Activated naive CD4-positive, alpha-beta T cell treated with anti-CD3 and anti-CD28 coated beads, Interleukin-2, amount 50 U/mL, for 24 hours (primary cell): ENCODE data around the gene ANKRD34A.
A peak's percentile ranks its signal among the peaks of the same experiment; 100 is the strongest.

Source experiments
- H3K27ac Mint-ChIP-seq: one replicate; pipeline ENCODE4 v1.8.0; 2021; ENCODE audit warnings: mild to moderate bottlenecking, mixed read lengths
- H3K27me3 Mint-ChIP-seq: one replicate; pipeline ENCODE4 v1.8.0; 2021; ENCODE audit warnings: mixed read lengths
- H3K36me3 Mint-ChIP-seq: one replicate; pipeline ENCODE4 v1.8.0; 2021; ENCODE audit warnings: mixed read lengths
- H3K4me1 Mint-ChIP-seq: one replicate; pipeline ENCODE4 v1.8.0; 2021; ENCODE audit warnings: mixed read lengths
- H3K4me3 Mint-ChIP-seq: one replicate; pipeline ENCODE4 v1.8.0; 2021; ENCODE audit warnings: mild to moderate bottlenecking, mixed read lengths
- H3K9me3 Mint-ChIP-seq: one replicate; pipeline ENCODE4 v1.8.0; 2021; ENCODE audit warnings: mixed read lengths

Gene ANKRD34A

DNA sequence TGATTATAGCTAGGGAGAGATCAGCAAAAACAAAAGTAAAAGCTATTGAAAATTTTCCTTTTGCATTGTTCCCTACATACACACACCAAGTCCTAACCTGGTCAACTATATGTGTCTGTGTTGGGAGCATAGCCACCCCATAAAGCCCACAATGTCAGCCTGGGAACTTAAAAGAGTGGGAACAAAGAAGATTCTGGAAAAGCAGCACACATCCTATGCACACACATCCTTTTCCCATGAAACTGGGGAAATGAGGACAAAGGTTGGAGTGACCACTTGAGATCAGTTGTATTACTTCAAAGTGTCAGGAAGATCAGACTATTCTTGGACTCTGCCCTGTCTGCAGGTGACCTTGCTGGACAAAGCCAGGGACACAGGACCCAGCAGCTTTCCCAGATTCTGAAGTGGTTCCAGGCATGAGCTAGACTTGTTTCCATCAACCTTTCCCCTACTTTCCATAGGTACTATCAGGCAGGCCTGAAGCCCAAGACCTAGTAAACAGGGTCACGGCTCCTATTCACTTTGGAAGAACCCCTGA, 16.2 kb upstream of the ANKRD34A start:
- no peaks in the 10 kb centered on the region for H3K9me3 Mint-ChIP-seq
- H3K27me3 Mint-ChIP-seq = no peaks in the 10 kb centered on the region
- no peak overlapping the region for H3K4me3 Mint-ChIP-seq
- no peak overlapping the region for H3K27ac Mint-ChIP-seq
- H3K36me3 Mint-ChIP-seq = no peaks in the 10 kb centered on the region
- H3K4me1 Mint-ChIP-seq = no peaks in the 10 kb centered on the region

DNA sequence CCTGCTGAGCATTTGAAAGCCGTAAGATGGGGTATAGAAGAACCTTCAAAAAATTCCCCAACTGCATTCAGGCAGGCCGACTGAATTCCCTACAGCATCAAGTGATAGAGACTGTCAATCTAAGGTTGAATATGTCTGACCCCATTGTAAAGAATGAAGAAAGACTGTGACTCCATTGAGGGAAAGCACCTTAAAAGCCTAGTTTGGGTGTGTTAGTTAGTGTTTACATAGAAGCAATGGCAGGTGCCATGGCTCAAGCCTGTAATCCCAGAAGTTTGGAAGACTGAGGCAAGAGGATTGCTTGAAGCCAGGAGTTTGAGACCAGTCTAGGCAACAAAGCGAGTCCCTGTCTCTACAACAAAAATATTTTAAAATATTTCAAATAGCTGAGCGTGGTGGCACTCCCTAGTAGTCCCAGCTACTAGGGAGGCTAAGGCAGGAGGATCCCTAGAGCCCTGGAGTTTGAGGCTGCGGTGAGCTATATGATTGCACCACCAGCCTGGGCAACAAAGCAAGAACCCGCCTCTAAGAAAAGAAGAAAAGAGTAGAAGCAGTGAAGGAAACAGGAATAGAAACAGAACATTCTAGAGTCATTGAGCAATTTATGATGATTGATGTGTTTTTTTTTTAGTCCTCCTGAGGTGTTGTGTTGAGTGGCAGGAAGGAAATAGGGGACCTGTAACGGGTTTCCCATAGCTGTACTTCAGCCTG, 15.5 kb upstream of the ANKRD34A start:
- Mint-ChIP-seq H3K27ac (no peak overlapping the region), H3K27me3 (no peaks in the 10 kb centered on the region), H3K36me3 (no peaks in the 10 kb centered on the region), H3K4me3 (no peak overlapping the region), H3K4me1 (peaks cover 6% of the 10 kb centered on the region), H3K9me3 (no peaks in the 10 kb centered on the region)

GRCh38 chr1:145978854-145979745, 14.7 kb upstream of the ANKRD34A start:
- no peak overlapping the region for H3K4me3 Mint-ChIP-seq
- H3K4me1 Mint-ChIP-seq = peaks cover 14% of the 10 kb centered on the region
- H3K27ac Mint-ChIP-seq = no peak overlapping the region
- no peaks in the 10 kb centered on the region for H3K9me3 Mint-ChIP-seq
- H3K27me3 Mint-ChIP-seq = no peaks in the 10 kb centered on the region
- H3K36me3 Mint-ChIP-seq = no peaks in the 10 kb centered on the region

DNA sequence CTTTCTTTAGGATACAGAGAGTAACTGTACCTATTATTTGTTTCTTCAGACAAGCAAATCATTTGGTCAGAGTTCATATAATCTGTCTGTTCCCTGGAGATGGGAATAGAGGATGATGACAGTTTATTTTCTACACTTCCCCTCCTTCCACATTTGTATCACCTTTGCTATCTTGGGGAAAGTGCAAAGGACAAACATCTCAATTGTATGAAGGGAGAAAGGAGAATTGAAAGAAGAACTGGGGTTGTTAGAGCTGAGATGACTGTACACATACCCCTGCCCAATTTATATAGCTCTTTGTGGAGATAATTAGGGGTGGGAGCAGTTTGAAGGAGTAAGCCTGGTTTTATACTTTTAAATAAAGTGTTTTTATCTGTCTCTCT, 14.1 kb upstream of the ANKRD34A start:
- Mint-ChIP-seq H3K9me3 (no peaks in the 10 kb centered on the region), H3K36me3 (no peaks in the 10 kb centered on the region), H3K4me3 (no peak overlapping the region), H3K4me1 (peaks cover 17% of the 10 kb centered on the region), H3K27ac (no peak overlapping the region), H3K27me3 (no peaks in the 10 kb centered on the region)

DNA sequence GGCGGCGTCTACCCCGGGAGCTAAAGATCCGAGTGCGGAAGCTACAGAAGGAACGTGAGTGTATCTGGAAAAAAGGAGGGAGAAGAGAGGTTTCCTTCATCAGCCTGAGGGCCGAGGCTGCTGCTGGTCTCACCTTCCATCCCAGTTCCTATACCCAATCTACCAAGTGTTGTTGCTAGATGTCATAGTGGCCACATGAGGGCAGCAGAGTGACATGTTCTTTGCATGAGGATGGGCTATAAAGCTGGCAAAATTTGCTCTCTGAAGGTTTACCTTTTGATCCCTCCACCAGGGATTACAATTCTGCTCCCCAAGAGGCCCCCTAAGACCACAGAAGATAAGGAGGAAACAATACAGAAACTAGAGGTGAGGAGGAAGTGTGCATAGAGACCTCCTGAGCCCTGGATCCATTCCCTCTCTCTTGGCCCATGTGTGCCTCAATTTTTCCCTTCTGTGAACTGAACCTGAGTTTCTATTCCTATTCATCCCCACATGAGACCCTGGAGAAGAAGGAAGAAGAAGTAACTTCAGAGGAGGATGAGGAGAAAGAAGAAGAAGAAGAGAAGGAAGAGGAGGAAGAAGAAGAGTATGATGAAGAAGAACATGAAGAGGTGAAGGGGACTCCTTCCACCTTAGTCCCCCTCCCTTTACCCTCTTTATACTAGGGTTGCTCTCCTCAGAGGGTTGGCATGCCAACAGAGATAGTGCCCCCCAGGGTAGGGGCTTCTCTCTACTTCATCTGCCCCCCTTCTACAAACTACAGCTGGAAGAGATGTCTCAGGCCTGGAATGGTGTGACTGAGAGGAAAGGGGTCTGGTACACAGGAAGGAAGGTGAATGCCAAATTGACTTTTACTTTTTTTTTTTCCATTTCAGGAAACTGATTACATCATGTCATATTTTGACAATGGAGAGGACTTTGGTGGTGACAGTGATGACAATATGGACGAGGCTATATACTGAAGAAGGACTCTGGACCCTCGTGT, 13.4 kb upstream of the ANKRD34A start:
- Mint-ChIP-seq H3K27me3 (no peaks in the 10 kb centered on the region), H3K9me3 (no peaks in the 10 kb centered on the region), H3K4me3 (no peak overlapping the region), H3K4me1 (peaks cover 24% of the 10 kb centered on the region), H3K27ac (no peak overlapping the region), H3K36me3 (no peaks in the 10 kb centered on the region)

- Mint-ChIP-seq H3K27me3 (no peaks in the 10 kb centered on the region), H3K4me1 (peaks cover 27% of the 10 kb centered on the region), H3K9me3 (no peaks in the 10 kb centered on the region), H3K36me3 (no peaks in the 10 kb centered on the region), H3K4me3 (no peak overlapping the region), H3K27ac (no peak overlapping the region)
Measured at GRCh38 chr1:145977016-145977415, 12.6 kb upstream of the ANKRD34A start.

DNA sequence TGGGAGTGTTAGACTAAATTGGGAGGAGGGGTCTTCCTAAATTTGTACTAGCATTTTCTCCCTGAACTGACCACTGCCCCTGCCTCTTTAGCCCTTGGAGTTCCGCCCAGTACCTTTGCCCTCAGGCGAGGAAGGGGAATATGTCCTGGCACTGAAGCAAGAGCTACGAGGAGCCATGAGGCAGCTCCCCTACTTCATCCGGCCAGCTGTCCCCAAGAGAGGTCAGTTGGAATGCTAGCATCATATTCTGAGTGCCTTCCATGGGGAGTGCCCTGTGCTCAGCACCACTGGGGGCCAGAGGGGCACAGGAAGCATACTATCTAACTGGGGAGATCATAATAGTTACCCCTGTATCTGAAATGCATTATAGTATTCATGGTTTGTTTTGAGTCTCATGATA, 10.8 kb upstream of the ANKRD34A start:
- Mint-ChIP-seq H3K4me1 (peaks cover 32% of the 10 kb centered on the region), H3K27ac (peak overlapping the region; percentile 76), H3K27me3 (no peaks in the 10 kb centered on the region), H3K36me3 (no peaks in the 10 kb centered on the region), H3K9me3 (no peaks in the 10 kb centered on the region), H3K4me3 (no peak overlapping the region)

DNA sequence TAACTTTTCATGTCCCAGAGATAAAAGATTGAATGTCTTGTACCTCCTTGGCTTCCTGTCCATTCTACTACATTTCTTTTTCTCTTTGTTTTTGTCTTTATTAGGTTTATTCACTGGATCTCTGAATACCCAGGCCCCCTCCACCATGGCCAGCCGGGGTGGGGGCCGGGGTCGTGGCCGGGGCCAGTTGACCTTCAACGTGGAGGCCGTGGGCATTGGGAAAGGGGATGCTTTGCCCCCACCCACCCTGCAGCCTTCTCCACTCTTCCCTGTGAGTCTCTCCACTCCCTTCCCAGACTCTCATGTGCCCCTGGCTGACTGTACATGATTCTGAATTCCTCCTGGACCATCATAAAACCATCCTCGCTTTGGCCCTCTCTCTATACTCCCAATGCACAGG, 10.3 kb upstream of the ANKRD34A start:
- Mint-ChIP-seq H3K4me1 (peaks cover 35% of the 10 kb centered on the region), H3K9me3 (no peaks in the 10 kb centered on the region), H3K27me3 (no peaks in the 10 kb centered on the region), H3K4me3 (no peak overlapping the region), H3K27ac (peak overlapping the region; percentile 59), H3K36me3 (peaks cover 1% of the 10 kb centered on the region)

- H3K27ac Mint-ChIP-seq = no peak overlapping the region
Measured at GRCh38 chr1:145972580-145972979, 8.2 kb upstream of the ANKRD34A start.

GRCh38 chr1:145967288-145967687, 2.9 kb upstream of the ANKRD34A start:
- peaks cover 56% of the 10 kb centered on the region for H3K4me1 Mint-ChIP-seq
- peaks cover 10% of the 10 kb centered on the region for H3K36me3 Mint-ChIP-seq
- H3K27me3 Mint-ChIP-seq = no peaks in the 10 kb centered on the region
- H3K27ac Mint-ChIP-seq = no peak overlapping the region
- peaks cover 5% of the 10 kb centered on the region for H3K9me3 Mint-ChIP-seq
- peak overlapping the region; percentile 47 for H3K4me3 Mint-ChIP-seq

More at GRCh38 chr1:145972580-145972979, 8.2 kb upstream of the ANKRD34A start:
- Mint-ChIP-seq H3K27me3 (no peaks in the 10 kb centered on the region), H3K9me3 (peaks cover 2% of the 10 kb centered on the region), H3K36me3 (peaks cover 7% of the 10 kb centered on the region), H3K4me1 (peaks cover 51% of the 10 kb centered on the region), H3K4me3 (no peak overlapping the region)

- Mint-ChIP-seq H3K36me3 (peaks cover 10% of the 10 kb centered on the region), H3K4me1 (peaks cover 61% of the 10 kb centered on the region), H3K27me3 (no peaks in the 10 kb centered on the region), H3K4me3 (peak overlapping the region; percentile 92), H3K27ac (peak overlapping the region; percentile 73), H3K9me3 (peaks cover 5% of the 10 kb centered on the region)
Measured at GRCh38 chr1:145965119-145965744, 857 bp upstream of the ANKRD34A start.

DNA sequence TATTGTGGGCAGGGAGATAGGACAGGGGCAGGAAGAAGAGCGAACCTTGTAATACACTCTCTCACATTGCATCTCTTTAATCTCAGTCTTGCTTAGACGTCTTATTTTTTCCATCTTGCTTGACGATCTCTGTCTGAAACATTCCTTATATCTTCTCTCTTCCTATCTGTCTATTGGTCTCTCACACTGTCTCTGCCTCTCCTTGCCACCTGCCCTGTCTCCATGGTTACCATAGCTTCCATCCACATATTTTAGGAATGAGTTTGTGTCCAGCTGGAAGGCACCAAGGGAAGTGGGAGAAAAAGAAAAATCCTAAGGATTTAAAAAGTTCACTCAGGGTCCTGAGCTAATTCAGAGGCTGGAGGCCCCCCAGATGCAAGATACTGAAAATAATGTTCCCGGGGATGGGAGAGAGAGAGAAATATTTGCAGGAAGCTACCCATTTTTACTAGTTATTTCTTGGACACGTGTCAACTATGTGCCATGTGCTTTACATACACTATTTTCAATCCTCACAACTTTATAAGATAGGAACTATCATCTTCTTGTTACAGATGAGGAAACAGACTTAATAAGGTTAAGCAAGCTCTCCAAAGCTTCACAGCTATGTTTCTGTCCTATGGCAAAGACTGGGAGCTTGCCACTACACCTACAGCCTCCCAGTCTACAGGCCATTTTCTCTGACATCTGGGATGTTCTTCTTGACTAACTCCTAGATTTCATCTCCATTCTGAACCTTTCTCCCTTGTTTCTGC, 933 bp downstream of the ANKRD34A start:
- peak overlapping the region; percentile 95 for H3K27ac Mint-ChIP-seq
- H3K27me3 Mint-ChIP-seq = no peaks in the 10 kb centered on the region
- H3K36me3 Mint-ChIP-seq = peaks cover 7% of the 10 kb centered on the region
- H3K9me3 Mint-ChIP-seq = peaks cover 5% of the 10 kb centered on the region
- peaks cover 67% of the 10 kb centered on the region for H3K4me1 Mint-ChIP-seq
- H3K4me3 Mint-ChIP-seq = peak overlapping the region; percentile 92

GRCh38 chr1:145962157-145963102, 1.9 kb downstream of the ANKRD34A start:
- Mint-ChIP-seq H3K4me1 (peaks cover 63% of the 10 kb centered on the region), H3K27me3 (no peaks in the 10 kb centered on the region)

More at GRCh38 chr1:145962157-145963102, 1.9 kb downstream of the ANKRD34A start:
- peaks cover 1% of the 10 kb centered on the region for H3K9me3 Mint-ChIP-seq
- peak overlapping the region; percentile 92 for H3K4me3 Mint-ChIP-seq
- peak overlapping the region; percentile 95 for H3K27ac Mint-ChIP-seq
- H3K36me3 Mint-ChIP-seq = peaks cover 2% of the 10 kb centered on the region
